Body of pancreas (tissue), 4 donors: ENCODE measurements around the gene CLIP1.
"Not testable (repeated sequence)": the region's sequence is repeated elsewhere in the genome, so short reads cannot be mapped to it uniquely, and the experiment has no call there.

Source experiments
- POLR2A ChIP-seq, 3 donors: fragments of 450-650 bp; IDR thresholded peaks; one replicate each; pipeline ENCODE4 v1.6.1; 2016; ENCODE audit warnings: antibody characterized with exemption in 3 of 3, mild to moderate bottlenecking in 2 of 3
- TF ChIP-seq, protein P1 (sequence below), 7 experiments: fragments of 450-650 bp in 4 of 7; fragments of 200-600 bp in 3 of 7; sonication (generic) in 3 of 7; IDR thresholded peaks; one replicate each; pipeline ENCODE4 v1.5.1; 2016 to 2019; ENCODE audit warnings: antibody characterized with exemption in 7 of 7

GRCh38 chr12:122469856-122470255 lies 47.4 kb upstream of the CLIP1 start:
- TF ChIP-seq, protein P1, sequence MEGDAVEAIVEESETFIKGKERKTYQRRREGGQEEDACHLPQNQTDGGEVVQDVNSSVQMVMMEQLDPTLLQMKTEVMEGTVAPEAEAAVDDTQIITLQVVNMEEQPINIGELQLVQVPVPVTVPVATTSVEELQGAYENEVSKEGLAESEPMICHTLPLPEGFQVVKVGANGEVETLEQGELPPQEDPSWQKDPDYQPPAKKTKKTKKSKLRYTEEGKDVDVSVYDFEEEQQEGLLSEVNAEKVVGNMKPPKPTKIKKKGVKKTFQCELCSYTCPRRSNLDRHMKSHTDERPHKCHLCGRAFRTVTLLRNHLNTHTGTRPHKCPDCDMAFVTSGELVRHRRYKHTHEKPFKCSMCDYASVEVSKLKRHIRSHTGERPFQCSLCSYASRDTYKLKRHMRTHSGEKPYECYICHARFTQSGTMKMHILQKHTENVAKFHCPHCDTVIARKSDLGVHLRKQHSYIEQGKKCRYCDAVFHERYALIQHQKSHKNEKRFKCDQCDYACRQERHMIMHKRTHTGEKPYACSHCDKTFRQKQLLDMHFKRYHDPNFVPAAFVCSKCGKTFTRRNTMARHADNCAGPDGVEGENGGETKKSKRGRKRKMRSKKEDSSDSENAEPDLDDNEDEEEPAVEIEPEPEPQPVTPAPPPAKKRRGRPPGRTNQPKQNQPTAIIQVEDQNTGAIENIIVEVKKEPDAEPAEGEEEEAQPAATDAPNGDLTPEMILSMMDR (IDR thresholded peaks at IDR 0.05): not testable (repeated sequence)
- TF ChIP-seq POLR2A (IDR thresholded peaks at IDR 0.05): not testable (repeated sequence)
